SK-N-MC (cell line): Measurements from ENCODE around the gene ANXA10.

ENCODE experiments used
- EZH2 ChIP-seq: fragments of 200-600 bp; sonication (generic); IDR thresholded peaks from one replicate; pipeline ENCODE4 v1.6.1; 2017; ENCODE audit warnings: antibody characterized with exemption
- POLR2AphosphoS5 ChIP-seq: IDR thresholded peaks from 2 replicates; pipeline ENCODE4 v1.6.1; 2012; ENCODE audit warnings: mild to moderate bottlenecking, low read depth, low read length, borderline replicate concordance

DNA sequence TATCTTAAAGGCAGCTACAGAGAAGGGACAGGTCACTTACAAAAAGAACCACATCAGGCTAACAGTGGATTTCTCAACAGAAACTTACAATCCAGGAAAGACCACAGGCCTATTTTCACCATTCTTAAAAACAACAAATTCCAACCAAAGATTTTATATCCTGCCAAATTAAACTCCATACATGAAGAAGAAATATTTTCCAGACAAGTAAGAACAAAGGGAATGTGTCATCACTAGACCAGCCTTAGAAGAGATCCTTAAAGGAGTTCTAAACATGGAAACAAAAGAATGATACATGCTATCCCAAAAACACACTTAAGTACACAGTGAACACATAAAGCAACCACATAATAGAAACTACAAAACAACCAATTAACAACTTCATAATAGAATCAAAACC lies 105.6 kb downstream of the ANXA10 start:
- TF ChIP-seq POLR2AphosphoS5 (no peak), EZH2 (no peak)
